H9 (cell line): ENCODE results near the gene TSPYL4. TPM values are rescaled to one million over a fixed set of nuclear protein-coding genes. Genes with fewer than 3 reads are reported as not detected.

ENCODE experiments used
- DNase-seq: peaks from one replicate; pipeline ENCODE4 v3.0.0-alpha.2; 2017
- H2AFZ ChIP-seq: one replicate; pipeline ENCODE4 v1.6.1; 2013; ENCODE audit warnings: mild to moderate bottlenecking, low read length, control low read depth, moderate library complexity
- H2AK5ac ChIP-seq: 2 replicates; pipeline ENCODE4 v1.6.1; 2013; ENCODE audit warnings: low read length, control low read depth, mixed read lengths; ENCODE audit not compliant: insufficient read length
- H2BK120ac ChIP-seq: one replicate; pipeline ENCODE4 v1.6.1; 2013; ENCODE audit warnings: low read depth, mild to moderate bottlenecking, low read length, control low read depth, inconsistent platforms; ENCODE audit not compliant: poor library complexity, severe bottlenecking
- H2BK12ac ChIP-seq: 2 replicates; pipeline ENCODE4 v1.6.1; 2013; ENCODE audit warnings: low read length, control low read depth, mixed read lengths, low read depth; ENCODE audit not compliant: insufficient read length
- H2BK15ac ChIP-seq: 2 replicates; pipeline ENCODE4 v1.6.1; 2013; ENCODE audit warnings: low read depth, low read length, control low read depth
- H2BK20ac ChIP-seq: one replicate; pipeline ENCODE4 v1.6.1; 2013; ENCODE audit warnings: low read depth, mild to moderate bottlenecking, low read length, control low read depth, inconsistent platforms; ENCODE audit not compliant: poor library complexity, severe bottlenecking
- H2BK5ac ChIP-seq: 2 replicates; pipeline ENCODE4 v1.6.1; 2013; ENCODE audit warnings: low read length, control low read depth, mixed read lengths; ENCODE audit not compliant: insufficient read length
- H3K14ac ChIP-seq: 2 replicates; pipeline ENCODE4 v1.6.1; 2013; ENCODE audit warnings: low read length, control low read depth; ENCODE audit not compliant: insufficient read depth
- H3K18ac ChIP-seq: 2 replicates; pipeline ENCODE4 v1.6.1; 2013; ENCODE audit warnings: low read depth, mild to moderate bottlenecking, mixed read lengths, low read length, control low read depth; ENCODE audit not compliant: insufficient read length
- H3K23ac ChIP-seq: 2 replicates; pipeline ENCODE4 v1.6.1; 2013; ENCODE audit warnings: low read length, control low read depth, mixed read lengths, low read depth; ENCODE audit not compliant: insufficient read length
- H3K23me2 ChIP-seq: 2 replicates; pipeline ENCODE4 v1.6.1; 2013; ENCODE audit warnings: low read depth, mild to moderate bottlenecking, mixed read lengths, low read length, control low read depth; ENCODE audit not compliant: insufficient read length, poor library complexity, severe bottlenecking
- H3K27ac ChIP-seq: 2 replicates; pipeline ENCODE4 v1.5.1; 2013; ENCODE audit warnings: low read length, control low read depth, mixed read lengths, low read depth; ENCODE audit not compliant: insufficient read length
- H3K27me3 ChIP-seq: 2 replicates; pipeline ENCODE4 v1.6.1; 2013; ENCODE audit warnings: low read length, control low read depth, inconsistent platforms; ENCODE audit not compliant: insufficient read depth
- H3K4ac ChIP-seq: 2 replicates; pipeline ENCODE4 v1.6.1; 2013; ENCODE audit warnings: low read depth, mild to moderate bottlenecking, control low read depth, inconsistent platforms, low read length, moderate library complexity
- H3K4me1 ChIP-seq: 2 replicates; pipeline ENCODE4 v1.6.1; 2013; ENCODE audit warnings: low read length, control low read depth, inconsistent platforms; ENCODE audit not compliant: insufficient read depth
- H3K4me2 ChIP-seq: 2 replicates; pipeline ENCODE4 v1.6.1; 2013; ENCODE audit warnings: low read length, control low read depth, mixed read lengths; ENCODE audit not compliant: insufficient read length, insufficient read depth
- H3K56ac ChIP-seq: 2 replicates; pipeline ENCODE4 v1.6.1; 2013; ENCODE audit warnings: low read depth, mild to moderate bottlenecking, mixed read lengths, low read length, control low read depth; ENCODE audit not compliant: insufficient read length
- H3K79me1 ChIP-seq: 2 replicates; pipeline ENCODE4 v1.6.1; 2013; ENCODE audit warnings: low read depth, mild to moderate bottlenecking, moderate library complexity, low read length, control low read depth, inconsistent platforms; ENCODE audit not compliant: insufficient read depth, poor library complexity, severe bottlenecking
- H3K79me2 ChIP-seq: 2 replicates; pipeline ENCODE4 v1.6.1; 2013; ENCODE audit warnings: low read length, control low read depth, inconsistent platforms; ENCODE audit not compliant: insufficient read depth
- H3K9ac ChIP-seq: 2 replicates; pipeline ENCODE4 v1.6.1; 2013; ENCODE audit warnings: low read length, control low read depth, mixed read lengths; ENCODE audit not compliant: insufficient read length; ENCODE audit errors: extremely low read depth
- H3K9me3 ChIP-seq: one replicate; pipeline ENCODE4 v1.6.1; 2013; ENCODE audit warnings: low read depth, low read length, inconsistent platforms; ENCODE audit not compliant: control insufficient read depth
- H3T11ph ChIP-seq: one replicate; pipeline ENCODE4 v1.6.1; 2013; ENCODE audit warnings: mild to moderate bottlenecking, low read length, control low read depth, inconsistent platforms
- H4K20me1 ChIP-seq: one replicate; pipeline ENCODE4 v1.6.1; 2013; ENCODE audit not compliant: control insufficient read depth, insufficient read length, insufficient read depth
- H4K5ac ChIP-seq: 2 replicates; pipeline ENCODE4 v1.6.1; 2013; ENCODE audit warnings: low read depth, mild to moderate bottlenecking, mixed read lengths, low read length, control low read depth; ENCODE audit not compliant: insufficient read length
- H4K8ac ChIP-seq: replicated peaks from 2 replicates; pipeline ENCODE4 v1.6.1; 2013; ENCODE audit warnings: low read length, control low read depth, mixed read lengths, low read depth; ENCODE audit not compliant: insufficient read length
- H4K91ac ChIP-seq: 2 replicates; pipeline ENCODE4 v1.6.1; 2013; ENCODE audit warnings: low read depth, mild to moderate bottlenecking, moderate library complexity, mixed read lengths, low read length, control low read depth; ENCODE audit not compliant: insufficient read length
- H3K27ac Mint-ChIP-seq, 3 experiments: 2 replicates in 2 of 3; 3 replicates in 1 of 3; pipeline ENCODE4 v1.8.0; 2020 to 2021; ENCODE audit warnings: mixed read lengths in 3 of 3, mild to moderate bottlenecking in 1 of 3, moderate library complexity in 1 of 3
- H3K27me3 Mint-ChIP-seq: 2 replicates; pipeline ENCODE4 v1.8.0; 2021; ENCODE audit warnings: low read depth, mild to moderate bottlenecking, moderate library complexity, mixed read lengths
- H3K36me3 Mint-ChIP-seq, 3 experiments: 2 replicates in 2 of 3; 3 replicates in 1 of 3; pipeline ENCODE4 v1.8.0; 2020 to 2021; ENCODE audit warnings: low read depth in 3 of 3, mixed read lengths in 3 of 3; ENCODE audit not compliant: insufficient read depth in 1 of 3
- H3K4me1 Mint-ChIP-seq, 2 experiments: 2 replicates each; pipeline ENCODE4 v1.8.0; 2020; ENCODE audit warnings: mixed read lengths in 2 of 2
- H3K4me3 Mint-ChIP-seq, 2 experiments: 2 replicates in 1 of 2; 3 replicates in 1 of 2; pipeline ENCODE4 v1.8.0; 2020 to 2021; ENCODE audit warnings: mild to moderate bottlenecking in 2 of 2, mixed read lengths in 2 of 2, moderate library complexity in 1 of 2
- H3K9me3 Mint-ChIP-seq, 2 experiments: 2 replicates in 1 of 2; 3 replicates in 1 of 2; pipeline ENCODE4 v1.8.0; 2020; ENCODE audit warnings: mild to moderate bottlenecking in 2 of 2, mixed read lengths in 2 of 2, moderate library complexity in 1 of 2
- WGBS: extraction: QIAGEN DNeasy Blood & Tissue Kit; methylation state at CpG from one replicate; pipeline ENCODE4 v1.1.7; 2013; ENCODE audit warnings: missing lambda C conversion rate, low lambda C conversion rate, mixed read lengths; ENCODE audit not compliant: insufficient read length; ENCODE audit errors: extremely low coverage; 5-methylcytosine and 5-hydroxymethylcytosine counted together
- total RNA-seq: library from RNA; stranded (reverse); gene quantifications from 2 replicates; pipeline ENCODE4 v1.2.1, GENCODE V29; 2021
- TF ChIP-seq, protein P1 (sequence below): fragments of 200-600 bp; sonication (generic); conservative IDR thresholded peaks from 3 replicates; pipeline ENCODE4 v1.8.0; 2021; ENCODE audit warnings: antibody characterized with exemption, mild to moderate bottlenecking

Gene TSPYL4
- total RNA-seq, 1 experiment from 2014 or later: 19.0 TPM

- H3K9me3 ChIP-seq: no peaks in the 10 kb centered on the region
- H3T11ph ChIP-seq: no peak overlapping the region
- H3K23ac ChIP-seq: no peak overlapping the region
- no peak overlapping the region for H2BK12ac ChIP-seq
- no peaks in the 10 kb centered on the region for H3K27me3 ChIP-seq
- TF ChIP-seq, protein P1, sequence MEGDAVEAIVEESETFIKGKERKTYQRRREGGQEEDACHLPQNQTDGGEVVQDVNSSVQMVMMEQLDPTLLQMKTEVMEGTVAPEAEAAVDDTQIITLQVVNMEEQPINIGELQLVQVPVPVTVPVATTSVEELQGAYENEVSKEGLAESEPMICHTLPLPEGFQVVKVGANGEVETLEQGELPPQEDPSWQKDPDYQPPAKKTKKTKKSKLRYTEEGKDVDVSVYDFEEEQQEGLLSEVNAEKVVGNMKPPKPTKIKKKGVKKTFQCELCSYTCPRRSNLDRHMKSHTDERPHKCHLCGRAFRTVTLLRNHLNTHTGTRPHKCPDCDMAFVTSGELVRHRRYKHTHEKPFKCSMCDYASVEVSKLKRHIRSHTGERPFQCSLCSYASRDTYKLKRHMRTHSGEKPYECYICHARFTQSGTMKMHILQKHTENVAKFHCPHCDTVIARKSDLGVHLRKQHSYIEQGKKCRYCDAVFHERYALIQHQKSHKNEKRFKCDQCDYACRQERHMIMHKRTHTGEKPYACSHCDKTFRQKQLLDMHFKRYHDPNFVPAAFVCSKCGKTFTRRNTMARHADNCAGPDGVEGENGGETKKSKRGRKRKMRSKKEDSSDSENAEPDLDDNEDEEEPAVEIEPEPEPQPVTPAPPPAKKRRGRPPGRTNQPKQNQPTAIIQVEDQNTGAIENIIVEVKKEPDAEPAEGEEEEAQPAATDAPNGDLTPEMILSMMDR: no peak
- H4K8ac ChIP-seq: no peak overlapping the region
- peaks cover 10% of the 10 kb centered on the region; the same call in 1 of the 2 replicates for H3K4me1 ChIP-seq
- H3K79me1 ChIP-seq: no peaks in the 10 kb centered on the region
- Mint-ChIP-seq H3K36me3 (peaks cover 4 to 17% (median 6%) of the 10 kb centered on the region in 3 experiments; a peak in 5 of 7 replicates), H3K27ac (peak overlapping the region in 1 of 3 experiments; percentile 42; a peak in 2 of 7 replicates), H3K27me3 (no peaks in the 10 kb centered on the region), H3K4me1 (peaks cover 26 to 28% of the 10 kb centered on the region in 2 experiments), H3K9me3 (no peaks in the 10 kb centered on the region), H3K4me3 (no peak overlapping the region)
- no peak overlapping the region for H2AFZ ChIP-seq
- H4K91ac ChIP-seq: no peak overlapping the region
- H3K27ac ChIP-seq: no peak overlapping the region
- H2BK5ac ChIP-seq: no peak overlapping the region
- H3K18ac ChIP-seq: no peak overlapping the region
- no peak overlapping the region for H2BK15ac ChIP-seq
- H4K5ac ChIP-seq: no peak overlapping the region
- H3K4me2 ChIP-seq: no peak overlapping the region
- H3K14ac ChIP-seq: no peak overlapping the region
- H4K20me1 ChIP-seq: no peaks in the 10 kb centered on the region
- peaks cover 6% of the 10 kb centered on the region for H3K23me2 ChIP-seq
- peaks cover 3% of the 10 kb centered on the region; the same call in 1 of the 2 replicates for H3K79me2 ChIP-seq
- H2BK120ac ChIP-seq: no peak overlapping the region
- DNase-seq: no peak
- no peak overlapping the region for H3K4ac ChIP-seq
- H2AK5ac ChIP-seq: no peak overlapping the region
- H2BK20ac ChIP-seq: no peak overlapping the region
- H3K9ac ChIP-seq: no peak overlapping the region
- H3K56ac ChIP-seq: no peak overlapping the region
- no CpG with 5 or more reads among the region's 2 CpGs for WGBS
These were observed 5.3 kb downstream of the TSPYL4 start for GRCh38 chr6:116248577-116248976.
